Liver (tissue), 3 donors: ENCODE data around the gene MIDN.

ENCODE experiments used
- CTCF ChIP-seq: fragments of 150-350 bp; IDR thresholded peaks from 2 replicates; pipeline ENCODE4 v1.5.1; 2017; ENCODE audit warnings: improper control_type of control experiment, low read depth, low read length; ENCODE audit not compliant: missing input control
- EGR1 ChIP-seq, 2 donors: IDR thresholded peaks; 2 replicates each; pipeline ENCODE4 v1.6.1; 2016 to 2018; ENCODE audit warnings: antibody characterized with exemption in 2 of 2, low read depth in 2 of 2
- GABPA ChIP-seq, 2 donors: IDR thresholded peaks in 1 of 2; conservative IDR thresholded peaks in 1 of 2; 2 replicates each; pipeline ENCODE4 v1.6.1; 2016; ENCODE audit warnings: antibody characterized with exemption in 2 of 2, mild to moderate bottlenecking in 1 of 2, moderate library complexity in 1 of 2
- HNF4G ChIP-seq: IDR thresholded peaks from 2 replicates; pipeline ENCODE4 v1.6.1; 2016; ENCODE audit warnings: antibody characterized with exemption
- JUND ChIP-seq, 2 donors: IDR thresholded peaks; 2 replicates each; pipeline ENCODE4 v1.6.1; 2016; ENCODE audit warnings: antibody characterized with exemption in 2 of 2
- RAD21 ChIP-seq, 2 donors: IDR thresholded peaks; 2 replicates each; pipeline ENCODE4 v1.6.1; 2016; ENCODE audit warnings: antibody characterized with exemption in 2 of 2, mild to moderate bottlenecking in 2 of 2
- SP1 ChIP-seq: IDR thresholded peaks from 2 replicates; pipeline ENCODE4 v1.6.1; 2018; ENCODE audit warnings: antibody characterized with exemption, mild to moderate bottlenecking
- TAF1 ChIP-seq: conservative IDR thresholded peaks from 2 replicates; pipeline ENCODE4 v1.6.1; 2016; ENCODE audit warnings: antibody characterized with exemption, mild to moderate bottlenecking
- YY1 ChIP-seq: IDR thresholded peaks from 2 replicates; pipeline ENCODE4 v1.6.1; 2016; ENCODE audit warnings: antibody characterized with exemption, mild to moderate bottlenecking
- TF ChIP-seq, protein P1 (sequence below): IDR thresholded peaks from 2 replicates; pipeline ENCODE4 v1.6.1; 2016; ENCODE audit warnings: antibody characterized with exemption
- TF ChIP-seq, protein P2 (sequence below): IDR thresholded peaks from 2 replicates; pipeline ENCODE4 v1.6.1; 2016; ENCODE audit warnings: antibody characterized with exemption, mild to moderate bottlenecking
- donor health status: healthy.
- donor health status: healthy.

DNA sequence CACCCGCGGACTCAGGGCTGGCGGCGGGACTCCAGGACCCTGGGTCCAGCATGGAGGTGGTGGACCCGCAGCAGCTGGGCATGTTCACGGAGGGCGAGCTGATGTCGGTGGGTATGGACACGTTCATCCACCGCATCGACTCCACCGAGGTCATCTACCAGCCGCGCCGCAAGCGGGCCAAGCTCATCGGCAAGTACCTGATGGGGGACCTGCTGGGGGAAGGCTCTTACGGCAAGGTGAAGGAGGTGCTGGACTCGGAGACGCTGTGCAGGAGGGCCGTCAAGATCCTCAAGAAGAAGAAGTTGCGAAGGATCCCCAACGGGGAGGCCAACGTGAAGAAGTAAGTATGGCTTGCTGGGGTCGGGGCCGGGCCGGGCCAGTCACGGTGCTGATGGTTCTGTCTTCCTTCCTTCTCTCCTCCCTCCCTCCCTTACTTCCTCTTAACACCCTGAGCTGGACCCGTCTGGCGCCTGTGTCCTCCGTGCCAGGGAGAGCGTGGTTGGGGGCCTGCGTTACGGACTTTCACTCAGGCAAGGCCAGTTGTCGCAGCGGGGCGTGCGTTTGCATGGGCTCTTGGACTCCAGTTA lies 41.4 kb upstream of the MIDN start:
- TF ChIP-seq CTCF (no peak), YY1 (no peak), JUND (IDR thresholded peaks at IDR 0.05) (no peak), HNF4G (no peak), SP1 (no peak), TAF1 (no peak), GABPA (IDR thresholded peaks at IDR 0.05 in 1 of 2, conservative IDR thresholded peaks at IDR 0.05 in 1 of 2) (no peak), RAD21 (IDR thresholded peaks at IDR 0.05) (no peak), EGR1 (IDR thresholded peaks at IDR 0.05; ENCODE audit: low read depth in 2 of 2) (no peak)
- TF ChIP-seq, protein P1, sequence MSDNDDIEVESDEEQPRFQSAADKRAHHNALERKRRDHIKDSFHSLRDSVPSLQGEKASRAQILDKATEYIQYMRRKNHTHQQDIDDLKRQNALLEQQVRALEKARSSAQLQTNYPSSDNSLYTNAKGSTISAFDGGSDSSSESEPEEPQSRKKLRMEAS = no peak
- TF ChIP-seq, protein P2, sequence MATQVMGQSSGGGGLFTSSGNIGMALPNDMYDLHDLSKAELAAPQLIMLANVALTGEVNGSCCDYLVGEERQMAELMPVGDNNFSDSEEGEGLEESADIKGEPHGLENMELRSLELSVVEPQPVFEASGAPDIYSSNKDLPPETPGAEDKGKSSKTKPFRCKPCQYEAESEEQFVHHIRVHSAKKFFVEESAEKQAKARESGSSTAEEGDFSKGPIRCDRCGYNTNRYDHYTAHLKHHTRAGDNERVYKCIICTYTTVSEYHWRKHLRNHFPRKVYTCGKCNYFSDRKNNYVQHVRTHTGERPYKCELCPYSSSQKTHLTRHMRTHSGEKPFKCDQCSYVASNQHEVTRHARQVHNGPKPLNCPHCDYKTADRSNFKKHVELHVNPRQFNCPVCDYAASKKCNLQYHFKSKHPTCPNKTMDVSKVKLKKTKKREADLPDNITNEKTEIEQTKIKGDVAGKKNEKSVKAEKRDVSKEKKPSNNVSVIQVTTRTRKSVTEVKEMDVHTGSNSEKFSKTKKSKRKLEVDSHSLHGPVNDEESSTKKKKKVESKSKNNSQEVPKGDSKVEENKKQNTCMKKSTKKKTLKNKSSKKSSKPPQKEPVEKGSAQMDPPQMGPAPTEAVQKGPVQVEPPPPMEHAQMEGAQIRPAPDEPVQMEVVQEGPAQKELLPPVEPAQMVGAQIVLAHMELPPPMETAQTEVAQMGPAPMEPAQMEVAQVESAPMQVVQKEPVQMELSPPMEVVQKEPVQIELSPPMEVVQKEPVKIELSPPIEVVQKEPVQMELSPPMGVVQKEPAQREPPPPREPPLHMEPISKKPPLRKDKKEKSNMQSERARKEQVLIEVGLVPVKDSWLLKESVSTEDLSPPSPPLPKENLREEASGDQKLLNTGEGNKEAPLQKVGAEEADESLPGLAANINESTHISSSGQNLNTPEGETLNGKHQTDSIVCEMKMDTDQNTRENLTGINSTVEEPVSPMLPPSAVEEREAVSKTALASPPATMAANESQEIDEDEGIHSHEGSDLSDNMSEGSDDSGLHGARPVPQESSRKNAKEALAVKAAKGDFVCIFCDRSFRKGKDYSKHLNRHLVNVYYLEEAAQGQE = no peak
